Activated CD4-positive, alpha-beta memory T cell treated with anti-CD3 and anti-CD28 coated beads, Interleukin-2, amount 10 ng/mL, durations not matched to agents 7 days and 5 days (primary cell): ENCODE measurements around the gene FCN2. TPM values are rescaled to one million over a fixed set of nuclear protein-coding genes. Genes with fewer than 3 reads are reported as not detected.

ENCODE experiments used
- CTCF ChIA-PET: fragments of 350-600 bp; sonication (Branson Sonifier 250); formaldehyde crosslinking; loops from one replicate; lab custom pipeline; 2021; ENCODE audit warnings: antibody characterized with exemption, inconsistent platforms; lab: Charles Lee
- POLR2A ChIA-PET: fragments of 350-600 bp; sonication (Branson Sonifier 250); formaldehyde crosslinking; loops from one replicate; lab custom pipeline; 2021; ENCODE audit warnings: antibody characterized with exemption; lab: Charles Lee
- DNase-seq: peaks from one replicate; pipeline ENCODE4 v3.0.0-alpha.2; 2020
- H3K27ac Mint-ChIP-seq: one replicate; pipeline ENCODE4 v1.8.0; 2021; ENCODE audit warnings: mild to moderate bottlenecking, mixed read lengths
- H3K27me3 Mint-ChIP-seq: one replicate; pipeline ENCODE4 v1.8.0; 2021; ENCODE audit warnings: mixed read lengths
- H3K36me3 Mint-ChIP-seq: one replicate; pipeline ENCODE4 v1.8.0; 2021; ENCODE audit warnings: low read depth, mixed read lengths
- H3K4me1 Mint-ChIP-seq: one replicate; pipeline ENCODE4 v1.8.0; 2021; ENCODE audit warnings: mixed read lengths
- H3K4me3 Mint-ChIP-seq: one replicate; pipeline ENCODE4 v1.8.0; 2021; ENCODE audit warnings: mild to moderate bottlenecking, mixed read lengths
- H3K9me3 Mint-ChIP-seq: one replicate; pipeline ENCODE4 v1.8.0; 2021; ENCODE audit warnings: mixed read lengths
- total RNA-seq, 2 experiments: library from RNA; stranded (reverse); gene quantifications; one replicate each; pipeline ENCODE4 v1.2.3, GENCODE V29; 2021

FCN2 gene
- total RNA-seq, 2 experiments from 2014 or later, result not detected

DNA sequence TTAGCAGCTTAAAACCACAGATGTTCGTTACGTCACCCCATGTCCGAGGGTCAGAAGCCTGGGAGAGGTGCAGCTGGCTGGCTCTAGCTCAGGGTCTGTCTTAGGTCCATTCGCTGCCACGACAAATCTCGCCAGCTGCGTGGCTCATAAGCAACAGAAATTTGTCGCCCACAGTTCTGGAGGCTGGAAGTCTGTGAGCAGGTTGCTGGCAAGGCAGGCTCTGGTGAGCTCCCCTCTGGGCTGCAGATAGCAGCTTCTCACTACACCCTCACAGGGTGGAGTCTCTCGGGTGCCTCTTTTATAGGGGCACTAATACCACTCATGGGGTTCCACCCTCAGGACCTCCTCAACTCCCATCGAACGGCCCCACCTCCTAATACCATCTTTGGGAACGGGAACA lies 40.1 kb upstream of the FCN2 start:
- DNase-seq, result no peak
- no peak overlapping the region for H3K27ac Mint-ChIP-seq
- H3K4me1 Mint-ChIP-seq, result no peaks in the 10 kb centered on the region
- no peak overlapping the region for H3K4me3 Mint-ChIP-seq
- H3K9me3 Mint-ChIP-seq, result no peaks in the 10 kb centered on the region
- ChIA-PET CTCF (no interaction called here), POLR2A (no interaction called here)
- no peaks in the 10 kb centered on the region for H3K36me3 Mint-ChIP-seq
- no peaks in the 10 kb centered on the region for H3K27me3 Mint-ChIP-seq

DNA sequence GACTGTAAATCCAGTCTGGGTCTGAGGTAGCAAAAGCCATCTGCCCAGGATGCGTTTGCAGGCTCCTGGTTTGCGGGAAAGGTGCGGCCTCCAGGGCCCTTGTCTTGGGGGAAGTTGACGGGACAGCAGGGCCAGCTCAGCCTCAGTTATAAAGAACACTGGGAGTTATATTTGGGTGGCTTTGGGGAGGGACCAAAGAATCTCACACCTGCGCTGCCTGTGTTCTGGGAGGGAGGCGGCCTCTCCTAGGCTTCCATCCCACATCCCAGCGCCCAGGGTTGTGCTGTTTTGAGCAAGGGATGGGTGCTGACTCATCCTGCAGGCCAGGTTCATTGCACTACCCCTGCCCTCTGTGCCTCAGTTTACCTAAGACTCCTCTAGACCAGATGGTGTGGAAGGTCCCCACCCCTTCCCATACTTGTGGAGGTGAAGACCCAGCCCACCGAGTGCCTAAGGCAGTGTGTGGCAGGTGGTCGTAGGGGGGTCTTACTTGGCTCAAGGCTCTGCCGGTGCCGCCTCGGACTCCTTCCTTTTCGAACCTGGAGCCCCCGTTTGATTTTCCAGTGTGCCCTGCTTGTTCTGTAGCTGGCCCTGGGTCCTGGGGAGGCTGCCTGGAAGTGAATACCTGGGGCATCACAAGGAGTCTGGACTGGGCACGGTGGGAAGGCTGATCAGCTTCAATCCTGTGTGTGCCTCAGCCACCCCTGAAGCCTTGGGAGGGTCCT lies 39.3 kb upstream of the FCN2 start:
- Mint-ChIP-seq H3K27me3 (no peaks in the 10 kb centered on the region), H3K4me1 (no peaks in the 10 kb centered on the region), H3K9me3 (no peaks in the 10 kb centered on the region), H3K27ac (no peak overlapping the region), H3K4me3 (no peak overlapping the region), H3K36me3 (no peaks in the 10 kb centered on the region)
- DNase-seq, result no peak
- ChIA-PET POLR2A (no interaction called here), CTCF (no interaction called here)

DNA sequence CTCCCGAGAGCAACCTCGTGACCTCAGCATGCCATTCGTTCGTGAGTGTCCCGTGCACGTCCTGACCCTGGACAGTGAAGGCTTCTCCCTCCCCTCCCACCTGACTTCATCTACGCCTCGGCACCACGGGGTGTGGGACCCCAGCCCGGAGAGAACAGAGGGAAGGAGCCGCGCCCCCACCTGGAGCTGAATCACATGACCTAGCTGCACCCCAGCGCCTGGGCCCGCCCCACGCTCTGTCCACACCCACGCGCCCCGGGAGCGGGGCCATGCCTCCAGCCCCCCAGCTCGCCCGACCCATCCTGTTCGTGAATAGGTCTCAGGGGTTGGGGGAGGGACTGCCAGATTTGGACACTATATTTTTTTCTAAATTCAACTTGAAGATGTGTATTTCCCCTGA lies 38.3 kb upstream of the FCN2 start:
- no peaks in the 10 kb centered on the region for H3K9me3 Mint-ChIP-seq
- no peak overlapping the region for H3K27ac Mint-ChIP-seq
- ChIA-PET POLR2A (no interaction called here), CTCF (no interaction called here)
- no peaks in the 10 kb centered on the region for H3K4me1 Mint-ChIP-seq
- H3K27me3 Mint-ChIP-seq, result no peaks in the 10 kb centered on the region
- no peaks in the 10 kb centered on the region for H3K36me3 Mint-ChIP-seq
- DNase-seq, result no peak
- no peak overlapping the region for H3K4me3 Mint-ChIP-seq

DNA sequence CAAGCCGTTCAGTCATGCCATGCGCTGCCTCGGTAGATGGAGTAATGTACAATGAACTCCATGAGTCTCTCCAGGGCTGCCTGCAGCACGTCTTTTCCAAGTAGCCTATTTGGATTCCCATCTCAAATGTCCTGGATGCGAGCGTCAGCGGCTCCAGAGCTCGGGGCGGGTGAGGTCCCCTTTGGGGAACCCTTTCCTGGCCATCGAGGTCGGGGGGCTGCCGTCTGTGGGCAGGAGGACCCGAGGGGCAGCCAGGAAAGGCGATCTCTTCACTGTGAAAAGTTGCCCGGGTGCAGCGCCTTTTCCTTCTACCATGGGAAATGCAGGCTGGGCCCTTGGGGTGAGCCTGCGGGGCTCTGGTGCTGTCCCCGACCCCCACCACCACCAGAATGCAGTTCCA lies 36.9 kb upstream of the FCN2 start:
- no peaks in the 10 kb centered on the region for H3K9me3 Mint-ChIP-seq
- H3K4me3 Mint-ChIP-seq, result no peak overlapping the region
- no peaks in the 10 kb centered on the region for H3K36me3 Mint-ChIP-seq
- H3K4me1 Mint-ChIP-seq, result no peaks in the 10 kb centered on the region
- no peak overlapping the region for H3K27ac Mint-ChIP-seq
- H3K27me3 Mint-ChIP-seq, result no peaks in the 10 kb centered on the region
- POLR2A ChIA-PET, result no interaction called here
- no peak for DNase-seq
- CTCF ChIA-PET, result no interaction called here

DNA sequence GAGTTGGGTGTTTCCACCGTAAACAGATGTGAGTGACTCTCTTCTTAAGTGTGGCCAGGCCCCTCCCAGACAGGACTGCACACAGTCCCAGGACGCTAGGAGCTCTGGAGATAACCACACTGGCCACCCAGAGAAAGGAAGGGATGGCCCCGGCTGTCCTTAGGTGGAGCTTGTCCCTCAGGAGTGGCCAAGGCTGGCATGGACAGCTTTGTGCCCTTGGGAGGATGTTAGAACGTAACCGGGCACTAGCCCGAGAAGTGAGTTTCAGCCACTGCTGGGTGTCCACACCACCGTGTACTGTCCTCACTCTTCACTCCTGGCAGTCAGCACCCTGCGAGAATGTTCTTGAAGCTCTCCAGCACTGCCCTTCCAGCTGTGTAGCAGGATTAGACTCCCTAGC lies 35.8 kb upstream of the FCN2 start:
- ChIA-PET CTCF (no interaction called here), POLR2A (no interaction called here)
- no peaks in the 10 kb centered on the region for H3K9me3 Mint-ChIP-seq
- H3K36me3 Mint-ChIP-seq, result no peaks in the 10 kb centered on the region
- H3K27me3 Mint-ChIP-seq, result no peaks in the 10 kb centered on the region
- no peak for DNase-seq
- H3K4me3 Mint-ChIP-seq, result no peak overlapping the region
- H3K27ac Mint-ChIP-seq, result no peak overlapping the region
- no peaks in the 10 kb centered on the region for H3K4me1 Mint-ChIP-seq

DNA sequence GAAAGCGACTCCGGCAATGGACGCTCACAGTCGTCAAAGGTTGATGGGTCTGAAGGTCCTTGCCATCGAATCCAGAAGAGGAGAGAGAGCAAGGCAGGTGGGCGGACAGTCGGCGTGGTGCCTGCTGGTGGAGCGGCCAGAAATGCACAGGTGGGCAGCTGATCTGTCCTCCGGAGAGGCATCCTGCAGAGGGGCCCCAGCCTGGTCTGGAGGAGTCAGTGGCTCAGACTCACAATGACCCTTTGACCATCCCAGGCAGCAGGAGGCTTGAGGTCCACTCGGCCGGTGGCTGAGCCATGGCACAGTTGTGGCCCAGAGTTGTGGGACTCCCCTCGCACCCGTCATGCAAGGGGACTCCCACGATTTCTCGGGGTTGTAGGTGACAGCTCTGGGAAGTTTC lies 34.4 kb upstream of the FCN2 start:
- H3K4me3 Mint-ChIP-seq, result no peak overlapping the region

DNA sequence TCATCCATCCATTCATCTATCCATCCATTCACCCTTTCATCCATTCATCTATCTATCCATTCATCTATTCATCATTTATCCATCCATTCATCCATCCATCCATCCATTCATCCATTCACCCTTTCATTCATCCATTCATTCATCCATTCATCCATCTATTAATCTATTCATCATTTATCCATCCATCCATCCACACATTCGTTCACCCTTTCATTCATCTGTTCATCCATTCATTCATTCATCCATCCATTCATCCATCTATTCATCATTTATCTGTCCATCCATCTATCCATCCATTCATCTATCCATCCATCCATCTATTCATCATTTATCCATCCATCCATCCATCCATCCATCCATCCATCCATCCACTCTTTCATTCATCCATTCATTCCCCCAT lies 33.9 kb upstream of the FCN2 start:
- POLR2A ChIA-PET, result no interaction called here
- no peak for DNase-seq
- no peak overlapping the region for H3K27ac Mint-ChIP-seq
- no peaks in the 10 kb centered on the region for H3K4me1 Mint-ChIP-seq
- no peaks in the 10 kb centered on the region for H3K27me3 Mint-ChIP-seq
- no peak overlapping the region for H3K4me3 Mint-ChIP-seq
- CTCF ChIA-PET, result no interaction called here
- no peaks in the 10 kb centered on the region for H3K9me3 Mint-ChIP-seq
- H3K36me3 Mint-ChIP-seq, result no peaks in the 10 kb centered on the region

More for the DNA sequence above, 34.4 kb upstream of the FCN2 start:
- H3K4me1 Mint-ChIP-seq, result no peaks in the 10 kb centered on the region
- H3K36me3 Mint-ChIP-seq, result no peaks in the 10 kb centered on the region
- POLR2A ChIA-PET, result no interaction called here
- no peak for DNase-seq
- no peaks in the 10 kb centered on the region for H3K9me3 Mint-ChIP-seq
- CTCF ChIA-PET, result no interaction called here
- H3K27me3 Mint-ChIP-seq, result no peaks in the 10 kb centered on the region
- no peak overlapping the region for H3K27ac Mint-ChIP-seq

DNA sequence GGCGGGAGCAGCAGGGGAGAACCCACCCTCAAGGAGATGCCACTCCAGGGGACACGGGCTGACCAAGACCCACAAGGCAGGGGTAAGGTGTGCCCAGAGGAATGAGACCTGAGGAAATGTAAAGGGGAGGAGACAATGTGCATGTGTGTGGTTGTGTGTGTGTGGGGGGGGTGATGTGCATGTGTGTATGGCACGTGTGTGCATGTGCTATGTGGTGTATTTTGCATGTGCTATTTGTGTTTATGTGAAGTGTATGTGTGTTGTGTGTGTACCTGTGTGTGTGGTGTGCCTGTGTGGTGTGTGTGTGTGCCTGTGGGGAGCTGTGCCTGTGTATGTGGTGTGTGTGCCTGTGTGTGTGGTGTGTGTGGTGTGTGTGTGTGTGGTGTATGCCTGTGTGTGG lies 33.5 kb upstream of the FCN2 start:
- no peaks in the 10 kb centered on the region for H3K9me3 Mint-ChIP-seq
- H3K27ac Mint-ChIP-seq, result no peak overlapping the region
- no peaks in the 10 kb centered on the region for H3K4me1 Mint-ChIP-seq
- H3K27me3 Mint-ChIP-seq, result no peaks in the 10 kb centered on the region
- no peak overlapping the region for H3K4me3 Mint-ChIP-seq
- ChIA-PET POLR2A (no interaction called here), CTCF (no interaction called here)
- DNase-seq, result no peak
- H3K36me3 Mint-ChIP-seq, result no peaks in the 10 kb centered on the region

DNA sequence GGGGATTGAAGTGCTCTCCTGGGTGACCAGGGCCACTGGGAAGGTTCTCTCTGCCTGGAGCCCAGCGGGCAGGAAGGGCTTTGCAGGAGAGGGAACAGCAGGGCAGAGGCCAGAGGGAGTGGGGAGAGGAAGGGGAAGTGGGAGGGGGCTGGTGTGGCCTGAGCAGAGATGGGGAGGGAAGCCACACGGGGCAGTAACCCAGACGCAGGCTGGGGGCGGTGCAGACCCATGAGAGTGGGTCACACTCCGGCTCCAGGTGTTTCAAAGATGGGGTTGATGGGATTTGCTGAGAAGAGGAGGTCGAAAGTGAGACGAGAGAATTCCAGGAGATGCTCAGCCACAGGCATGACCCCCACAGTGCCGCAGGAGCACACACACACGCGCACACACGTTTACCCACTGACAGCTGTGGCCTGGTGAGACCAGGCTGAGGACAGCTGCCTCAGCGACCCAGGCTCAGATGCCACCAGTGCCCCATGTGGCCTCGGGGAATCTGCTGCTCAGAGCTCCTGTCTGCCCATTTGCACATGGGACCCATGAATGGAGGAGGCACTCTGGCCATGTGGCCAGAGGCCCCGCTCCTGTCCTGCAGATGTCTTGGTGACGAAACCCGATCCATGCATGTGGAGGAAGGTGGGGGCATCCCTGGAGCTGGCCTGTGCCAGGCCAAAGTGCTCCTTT lies 32.7 kb upstream of the FCN2 start:
- DNase-seq, result no peak
- Mint-ChIP-seq H3K4me3 (no peak overlapping the region), H3K27me3 (no peaks in the 10 kb centered on the region), H3K9me3 (no peaks in the 10 kb centered on the region), H3K27ac (no peak overlapping the region), H3K36me3 (no peaks in the 10 kb centered on the region), H3K4me1 (no peaks in the 10 kb centered on the region)
- POLR2A ChIA-PET, result no interaction called here
- CTCF ChIA-PET, result no interaction called here

DNA sequence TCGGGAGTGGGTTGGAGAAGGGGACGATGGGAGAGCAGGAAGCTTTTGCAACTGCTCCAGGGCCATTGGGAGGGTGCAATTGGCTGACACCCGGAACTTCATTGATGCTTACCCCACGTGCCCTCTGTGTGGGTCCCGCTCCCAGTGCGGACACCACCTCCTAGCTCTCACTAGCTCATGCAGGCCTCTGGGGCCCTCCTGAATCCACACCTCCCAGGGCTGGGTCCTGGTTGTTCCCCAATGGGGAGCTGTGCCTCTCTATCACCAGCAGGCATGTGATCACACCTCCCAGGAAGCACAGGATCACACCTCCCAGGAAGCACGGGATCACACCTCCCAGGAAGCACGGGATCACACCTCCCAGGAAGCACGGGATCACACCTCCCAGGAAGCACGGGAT lies 32.1 kb upstream of the FCN2 start:
- no peak for DNase-seq
- CTCF ChIA-PET, result no interaction called here
- no peaks in the 10 kb centered on the region for H3K36me3 Mint-ChIP-seq
- no peaks in the 10 kb centered on the region for H3K9me3 Mint-ChIP-seq
- H3K27me3 Mint-ChIP-seq, result no peaks in the 10 kb centered on the region
- POLR2A ChIA-PET, result no interaction called here
- no peak overlapping the region for H3K27ac Mint-ChIP-seq
- no peak overlapping the region for H3K4me3 Mint-ChIP-seq
- H3K4me1 Mint-ChIP-seq, result no peaks in the 10 kb centered on the region

DNA sequence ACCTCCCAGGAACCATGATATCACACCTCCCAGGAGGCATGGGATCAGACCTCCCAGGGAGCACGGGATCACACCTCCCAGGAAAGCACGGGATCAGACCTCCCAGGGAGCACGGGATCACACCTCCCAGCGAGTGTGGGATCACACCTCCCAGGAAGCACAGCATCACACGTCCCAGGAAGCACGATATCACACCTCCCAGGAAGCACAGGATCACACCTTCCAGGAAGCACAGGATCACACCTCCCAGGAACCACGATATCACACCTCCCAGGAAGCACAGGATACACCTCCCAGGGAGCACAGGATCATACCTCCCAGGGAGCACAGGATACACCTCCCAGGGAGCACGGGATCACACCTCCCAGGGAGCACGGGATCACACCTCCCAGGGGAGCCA lies 30.0 kb upstream of the FCN2 start:
- H3K27ac Mint-ChIP-seq, result no peak overlapping the region
- ChIA-PET POLR2A (no interaction called here), CTCF (no interaction called here)
- H3K4me1 Mint-ChIP-seq, result no peaks in the 10 kb centered on the region
- no peaks in the 10 kb centered on the region for H3K9me3 Mint-ChIP-seq
- H3K27me3 Mint-ChIP-seq, result no peaks in the 10 kb centered on the region
- no peak overlapping the region for H3K4me3 Mint-ChIP-seq
- DNase-seq, result no peak
- H3K36me3 Mint-ChIP-seq, result no peaks in the 10 kb centered on the region

DNA sequence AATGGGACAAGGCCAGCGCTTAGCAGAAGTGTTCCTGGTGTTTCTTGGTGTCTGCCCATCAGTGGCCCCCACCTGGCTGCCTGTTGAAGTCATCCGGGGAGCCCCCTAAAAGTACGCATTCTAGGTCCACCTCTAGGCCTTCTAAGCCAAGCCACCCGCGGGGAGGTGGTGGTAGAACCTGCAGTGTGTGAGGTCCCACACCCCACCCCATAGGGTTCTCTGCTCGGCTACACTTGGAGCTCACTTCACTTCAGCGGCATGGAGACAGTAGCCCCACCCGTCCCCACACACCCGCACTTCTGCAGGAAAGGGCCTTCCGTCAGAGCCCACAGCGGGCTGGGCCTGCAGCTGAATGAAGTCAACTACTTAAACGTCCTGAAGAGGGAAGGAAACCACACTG lies 29.6 kb upstream of the FCN2 start:
- H3K4me3 Mint-ChIP-seq, result no peak overlapping the region
- no peaks in the 10 kb centered on the region for H3K27me3 Mint-ChIP-seq
- POLR2A ChIA-PET, result no interaction called here
- H3K36me3 Mint-ChIP-seq, result no peaks in the 10 kb centered on the region
- H3K27ac Mint-ChIP-seq, result no peak overlapping the region
- H3K9me3 Mint-ChIP-seq, result no peaks in the 10 kb centered on the region
- CTCF ChIA-PET, result no interaction called here
- H3K4me1 Mint-ChIP-seq, result no peaks in the 10 kb centered on the region
- DNase-seq, result no peak

DNA sequence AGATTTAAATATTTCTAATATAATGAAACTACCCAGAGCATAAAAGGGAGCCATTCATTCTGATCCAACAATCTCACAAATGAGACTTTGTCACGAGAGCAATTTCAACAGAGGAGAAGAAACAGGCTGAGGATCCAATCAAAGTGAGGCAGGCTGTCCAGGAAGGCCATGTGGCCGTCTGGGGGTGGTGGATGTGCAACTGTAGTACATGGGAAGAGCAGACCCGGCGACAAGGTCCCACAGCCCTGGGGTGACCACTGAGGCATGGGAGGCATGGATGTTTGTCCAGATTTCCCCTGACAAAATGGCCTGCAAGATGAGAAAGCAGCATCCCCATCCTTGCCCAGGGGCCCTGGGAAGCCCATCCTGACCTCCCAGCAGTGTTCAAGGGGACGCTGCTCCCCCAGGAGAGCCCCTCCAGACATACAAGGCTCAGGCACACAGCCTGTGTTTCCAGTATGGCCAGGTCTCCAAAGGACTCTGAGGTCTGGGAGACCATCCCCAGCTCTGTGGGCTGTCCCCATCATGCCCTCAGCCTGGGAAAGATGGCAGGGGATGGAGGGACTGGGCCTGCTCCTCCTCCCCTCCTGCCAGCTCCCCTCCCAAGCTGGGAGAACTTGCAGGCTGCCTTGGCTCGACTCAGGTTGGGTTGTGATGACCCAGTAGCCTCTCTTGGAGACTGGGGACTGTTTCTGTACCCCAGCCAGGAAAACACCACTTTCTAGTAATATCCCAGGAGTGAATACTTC lies 27.5 kb upstream of the FCN2 start:
- Mint-ChIP-seq H3K27ac (no peak overlapping the region), H3K4me3 (no peak overlapping the region), H3K27me3 (peaks cover 6% of the 10 kb centered on the region), H3K9me3 (no peaks in the 10 kb centered on the region), H3K36me3 (no peaks in the 10 kb centered on the region), H3K4me1 (peaks cover 7% of the 10 kb centered on the region)
- CTCF ChIA-PET, result no interaction called here
- DNase-seq, result no peak
- POLR2A ChIA-PET, result no interaction called here
